ENCODE measurements around the gene UBE2R2. TPM values are rescaled to one million over a fixed set of nuclear protein-coding genes. Genes with fewer than 3 reads are reported as not detected.

UBE2R2 gene
- total RNA-seq, 3 donors from 2014 or later = 21.2 to 35.0 (median 22.6) TPM

DNA sequence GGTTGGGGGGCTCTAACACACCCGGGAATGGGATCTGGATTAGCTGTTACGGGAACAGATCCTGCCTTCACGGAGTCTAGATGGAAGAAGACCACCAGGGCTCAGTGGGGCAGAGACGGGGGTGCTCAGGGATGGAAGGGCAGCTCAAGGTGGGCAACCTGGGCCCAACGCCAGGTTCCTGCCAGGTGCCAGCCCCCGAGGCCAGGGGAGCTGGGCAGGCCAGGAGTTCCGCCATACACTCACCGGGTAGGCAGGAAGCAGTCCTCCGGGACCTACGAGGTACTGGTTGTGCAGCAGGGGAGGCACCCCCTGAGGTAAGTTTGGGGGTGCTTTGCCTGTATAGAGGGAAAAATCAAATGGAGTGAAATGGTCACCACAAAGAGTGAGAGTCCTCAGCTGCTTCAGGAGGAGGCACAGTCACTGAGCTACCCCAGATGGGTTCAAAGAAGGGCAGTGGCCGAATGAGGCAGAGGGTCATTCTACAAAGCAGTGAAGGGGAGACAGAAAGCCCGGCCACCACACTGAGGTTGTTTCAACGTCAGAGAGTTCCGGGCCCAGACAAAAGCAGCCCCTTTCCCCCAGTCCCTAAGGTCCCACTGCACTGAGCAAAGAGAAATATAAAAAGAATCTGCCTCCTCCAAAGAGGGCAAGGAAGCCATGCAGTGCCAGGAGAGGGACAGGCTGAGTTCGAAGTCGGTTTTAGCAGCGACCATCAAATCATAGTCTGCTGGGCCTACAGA is 110.0 kb downstream of the UBE2R2 start:
- Histone ChIP-seq H3K27ac (no peak overlapping the region), H3K4me3 (no peak overlapping the region), H3K4me1 (no peaks in the 10 kb centered on the region), H3K9me3 (no peaks in the 10 kb centered on the region), H3K27me3 (no peaks in the 10 kb centered on the region), H3K36me3 (no peaks in the 10 kb centered on the region)
- no peak for DNase-seq (ENCODE audit: low spot score in 2 of 2)
- TF ChIP-seq, protein P1, sequence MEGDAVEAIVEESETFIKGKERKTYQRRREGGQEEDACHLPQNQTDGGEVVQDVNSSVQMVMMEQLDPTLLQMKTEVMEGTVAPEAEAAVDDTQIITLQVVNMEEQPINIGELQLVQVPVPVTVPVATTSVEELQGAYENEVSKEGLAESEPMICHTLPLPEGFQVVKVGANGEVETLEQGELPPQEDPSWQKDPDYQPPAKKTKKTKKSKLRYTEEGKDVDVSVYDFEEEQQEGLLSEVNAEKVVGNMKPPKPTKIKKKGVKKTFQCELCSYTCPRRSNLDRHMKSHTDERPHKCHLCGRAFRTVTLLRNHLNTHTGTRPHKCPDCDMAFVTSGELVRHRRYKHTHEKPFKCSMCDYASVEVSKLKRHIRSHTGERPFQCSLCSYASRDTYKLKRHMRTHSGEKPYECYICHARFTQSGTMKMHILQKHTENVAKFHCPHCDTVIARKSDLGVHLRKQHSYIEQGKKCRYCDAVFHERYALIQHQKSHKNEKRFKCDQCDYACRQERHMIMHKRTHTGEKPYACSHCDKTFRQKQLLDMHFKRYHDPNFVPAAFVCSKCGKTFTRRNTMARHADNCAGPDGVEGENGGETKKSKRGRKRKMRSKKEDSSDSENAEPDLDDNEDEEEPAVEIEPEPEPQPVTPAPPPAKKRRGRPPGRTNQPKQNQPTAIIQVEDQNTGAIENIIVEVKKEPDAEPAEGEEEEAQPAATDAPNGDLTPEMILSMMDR (IDR thresholded peaks at IDR 0.05) = no peak
- TF ChIP-seq POLR2A (IDR thresholded peaks at IDR 0.05) = no peak
- no peak for TF ChIP-seq POLR2AphosphoS5 (IDR thresholded peaks at IDR 0.05)
- intact Hi-C loops (cut with DNase I; ENCODE audit: low total_unique reads) = no loop called here

- Histone ChIP-seq H3K27me3 (no peaks in the 10 kb centered on the region), H3K9me3 (no peaks in the 10 kb centered on the region), H3K36me3 (peaks cover 3% of the 10 kb centered on the region), H3K4me3 (no peak overlapping the region), H3K4me1 (no peaks in the 10 kb centered on the region), H3K27ac (no peak overlapping the region)
- DNase-seq (ENCODE audit: low spot score in 2 of 2) = no peak
- TF ChIP-seq, protein P1 (IDR thresholded peaks at IDR 0.05) = no peak
- TF ChIP-seq POLR2A (IDR thresholded peaks at IDR 0.05) = no peak
- TF ChIP-seq POLR2AphosphoS5 (IDR thresholded peaks at IDR 0.05) = no peak
- intact Hi-C loops (cut with DNase I; ENCODE audit: low total_unique reads) = no loop called here
Measured at GRCh38 chr9:33927694-33928093, 110.7 kb downstream of the UBE2R2 start.

GRCh38 chr9:33931326-33931725 is 114.4 kb downstream of the UBE2R2 start:
- Histone ChIP-seq H3K36me3 (peaks cover 3% of the 10 kb centered on the region), H3K27me3 (no peaks in the 10 kb centered on the region), H3K4me3 (no peak overlapping the region), H3K27ac (no peak overlapping the region), H3K4me1 (no peaks in the 10 kb centered on the region), H3K9me3 (no peaks in the 10 kb centered on the region)
- intact Hi-C loops (cut with DNase I; ENCODE audit: low total_unique reads) = loop anchor here (5.0 kb wide), 1 partner anchor 654 kb away; no protein-coding TSS in a partner anchor
- TF ChIP-seq, protein P1 (IDR thresholded peaks at IDR 0.05) = no peak
- TF ChIP-seq POLR2AphosphoS5 (IDR thresholded peaks at IDR 0.05) (no peak), POLR2A (IDR thresholded peaks at IDR 0.05) (no peak)
- DNase-seq (ENCODE audit: low spot score in 2 of 2) = no peak

- no peak overlapping the region for H3K4me3 ChIP-seq
- H3K4me1 ChIP-seq = no peaks in the 10 kb centered on the region
- DNase-seq (ENCODE audit: low spot score in 2 of 2) = no peak
- TF ChIP-seq POLR2A (IDR thresholded peaks at IDR 0.05) = no peak
- TF ChIP-seq, protein P1 (IDR thresholded peaks at IDR 0.05) = no peak
- TF ChIP-seq POLR2AphosphoS5 (IDR thresholded peaks at IDR 0.05) = no peak
- H3K27ac ChIP-seq = no peak overlapping the region
- H3K9me3 ChIP-seq = no peaks in the 10 kb centered on the region
- no peaks in the 10 kb centered on the region for H3K27me3 ChIP-seq
- intact Hi-C loops (cut with DNase I; ENCODE audit: low total_unique reads) = loop anchor here (5.0 kb wide), 1 partner anchor 655 kb away; no protein-coding TSS in a partner anchor
- peaks cover 3% of the 10 kb centered on the region for H3K36me3 ChIP-seq
Measured at GRCh38 chr9:33932078-33932807, 115.3 kb downstream of the UBE2R2 start.

All from breast epithelium (tissue), 4 donors.